Measurements from ENCODE around the gene SPRYD3. TPM values are rescaled to one million over a fixed set of nuclear protein-coding genes. Genes with fewer than 3 reads are reported as not detected.

The SPRYD3 gene
- total RNA-seq, 1 donor, result 26.8 TPM

DNA sequence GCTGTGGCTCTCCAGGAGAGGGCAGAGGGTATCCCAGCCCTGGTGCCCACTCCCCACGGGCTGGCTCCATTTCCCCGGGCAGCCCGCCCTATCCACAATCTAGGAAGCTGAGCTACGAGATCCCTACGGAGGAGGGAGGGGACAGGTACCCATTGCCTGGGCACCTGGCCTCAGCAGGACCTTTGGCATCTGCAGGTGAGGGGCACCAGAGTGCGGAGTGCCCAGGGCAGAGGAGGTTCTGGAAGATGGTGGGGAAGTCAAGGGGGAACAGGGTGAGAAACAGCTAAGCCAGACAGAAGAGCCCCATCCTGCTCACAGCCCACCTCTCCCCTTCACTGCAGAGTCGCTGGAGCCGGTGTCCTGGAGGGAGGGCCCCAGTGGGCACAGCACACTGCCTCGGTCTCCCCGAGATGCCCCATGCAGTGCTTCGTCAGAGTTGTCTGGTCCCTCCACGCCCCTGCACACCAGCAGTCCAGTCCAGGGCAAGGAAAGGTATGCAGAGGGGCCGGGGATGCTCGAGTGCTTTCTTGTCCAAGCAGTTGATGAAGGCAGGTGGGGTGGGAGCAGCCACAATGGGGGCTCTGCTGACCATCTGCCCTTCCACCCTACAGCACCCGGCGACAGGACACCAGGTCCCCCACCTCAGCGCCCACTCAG, 19.0 kb downstream of the SPRYD3 start:
- Histone ChIP-seq H4K20me1 (ENCODE audit: insufficient read depth, low read length) (peaks cover 31% of the 10 kb centered on the region), H3K27me3 (ENCODE audit: insufficient read depth, low read length) (no peaks in the 10 kb centered on the region), H3K36me3 (ENCODE audit: insufficient read depth, low read length) (peaks cover 79% of the 10 kb centered on the region), H3K4me3 (ENCODE audit: insufficient read depth, low read length) (no peak overlapping the region), H3K9me3 (ENCODE audit: low read depth, low read length) (no peaks in the 10 kb centered on the region), H3K79me2 (ENCODE audit: insufficient read depth, low read length) (no peaks in the 10 kb centered on the region), H3K4me2 (ENCODE audit: insufficient read depth, low read length) (no peak overlapping the region), H3K27ac (ENCODE audit: low read depth, low read length) (no peak overlapping the region), H2AFZ (ENCODE audit: low read length) (no peak overlapping the region), H3K4me1 (ENCODE audit: insufficient read depth, low read length) (peaks cover 39% of the 10 kb centered on the region)
- no peak for TF ChIP-seq CTCF (IDR thresholded peaks at IDR 0.05; ENCODE audit: extremely low read depth, low read depth, low read length)
- peak; percentile 44 for DNase-seq (ENCODE audit: insufficient read length, low spot score, missing footprints)

DNA sequence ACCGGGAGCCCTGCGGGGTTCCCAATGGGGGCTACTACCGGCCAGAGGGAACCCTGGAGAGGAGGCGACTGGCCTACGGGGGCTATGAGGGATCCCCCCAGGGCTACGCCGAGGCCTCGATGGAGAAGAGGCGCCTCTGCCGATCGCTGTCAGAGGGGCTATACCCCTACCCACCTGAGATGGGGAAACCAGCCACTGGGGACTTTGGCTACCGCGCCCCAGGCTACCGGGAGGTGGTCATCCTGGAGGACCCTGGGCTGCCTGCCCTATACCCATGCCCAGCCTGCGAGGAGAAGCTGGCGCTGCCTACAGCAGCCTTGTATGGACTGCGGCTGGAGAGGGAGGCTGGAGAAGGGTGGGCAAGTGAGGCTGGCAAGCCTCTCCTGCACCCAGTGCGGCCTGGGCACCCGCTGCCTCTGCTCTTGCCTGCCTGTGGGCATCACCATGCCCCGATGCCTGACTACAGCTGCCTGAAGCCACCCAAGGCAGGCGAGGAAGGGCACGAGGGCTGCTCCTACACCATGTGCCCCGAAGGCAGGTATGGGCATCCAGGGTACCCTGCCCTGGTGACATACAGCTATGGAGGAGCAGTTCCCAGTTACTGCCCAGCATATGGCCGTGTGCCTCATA, 19.6 kb downstream of the SPRYD3 start:
- H3K9me3 ChIP-seq (ENCODE audit: low read depth, low read length), result no peaks in the 10 kb centered on the region
- peaks cover 31% of the 10 kb centered on the region for H4K20me1 ChIP-seq (ENCODE audit: insufficient read depth, low read length)
- peaks cover 77% of the 10 kb centered on the region for H3K36me3 ChIP-seq (ENCODE audit: insufficient read depth, low read length)
- no peaks in the 10 kb centered on the region for H3K79me2 ChIP-seq (ENCODE audit: insufficient read depth, low read length)
- DNase-seq (ENCODE audit: insufficient read length, low spot score, missing footprints), result peak; percentile 74
- peaks cover 36% of the 10 kb centered on the region for H3K4me1 ChIP-seq (ENCODE audit: insufficient read depth, low read length)
- H3K27me3 ChIP-seq (ENCODE audit: insufficient read depth, low read length), result no peaks in the 10 kb centered on the region
- H3K27ac ChIP-seq (ENCODE audit: low read depth, low read length), result no peak overlapping the region
- H2AFZ ChIP-seq (ENCODE audit: low read length), result no peak overlapping the region
- no peak overlapping the region for H3K4me3 ChIP-seq (ENCODE audit: insufficient read depth, low read length)
- no peak for TF ChIP-seq CTCF (IDR thresholded peaks at IDR 0.05; ENCODE audit: extremely low read depth, low read depth, low read length)
- no peak overlapping the region for H3K4me2 ChIP-seq (ENCODE audit: insufficient read depth, low read length)

GRCh38 chr12:53058674-53059433, 20.3 kb downstream of the SPRYD3 start:
- DNase-seq (ENCODE audit: insufficient read length, low spot score, missing footprints), result peak; percentile 79
- H3K36me3 ChIP-seq (ENCODE audit: insufficient read depth, low read length), result peaks cover 77% of the 10 kb centered on the region

More at GRCh38 chr12:53058674-53059433, 20.3 kb downstream of the SPRYD3 start:
- H3K9me3 ChIP-seq (ENCODE audit: low read depth, low read length), result no peaks in the 10 kb centered on the region
- H3K27ac ChIP-seq (ENCODE audit: low read depth, low read length), result no peak overlapping the region
- H2AFZ ChIP-seq (ENCODE audit: low read length), result no peak overlapping the region
- no peaks in the 10 kb centered on the region for H3K79me2 ChIP-seq (ENCODE audit: insufficient read depth, low read length)
- H3K4me3 ChIP-seq (ENCODE audit: insufficient read depth, low read length), result no peak overlapping the region
- H3K4me1 ChIP-seq (ENCODE audit: insufficient read depth, low read length), result peaks cover 34% of the 10 kb centered on the region
- H3K27me3 ChIP-seq (ENCODE audit: insufficient read depth, low read length), result no peaks in the 10 kb centered on the region
- peaks cover 28% of the 10 kb centered on the region for H4K20me1 ChIP-seq (ENCODE audit: insufficient read depth, low read length)
- H3K4me2 ChIP-seq (ENCODE audit: insufficient read depth, low read length), result no peak overlapping the region
- no peak for TF ChIP-seq CTCF (IDR thresholded peaks at IDR 0.05; ENCODE audit: extremely low read depth, low read depth, low read length)

Data from osteoblast (primary cell).